ENCODE data around the gene DBH.
"Not testable (repeated sequence)": the region's sequence is repeated elsewhere in the genome, so short reads cannot be mapped to it uniquely, and the experiment has no call there.

The DBH gene

GRCh38 chr9:133670466-133670865 is 34.3 kb downstream of the DBH start:
- DNase-seq, result no peak

GRCh38 chr9:133671371-133671770 is 35.2 kb downstream of the DBH start:
- no peak for DNase-seq

- no peak for DNase-seq
Observed at GRCh38 chr9:133672503-133673257, 36.5 kb downstream of the DBH start.

- no peak for DNase-seq
Observed at GRCh38 chr9:133673258-133673655, 37.1 kb downstream of the DBH start.

GRCh38 chr9:133674091-133674490 is 37.9 kb downstream of the DBH start:
- no peak for DNase-seq

- DNase-seq, result not testable (repeated sequence)
Observed at GRCh38 chr9:133675796-133676195, 39.6 kb downstream of the DBH start.

- DNase-seq, result no peak
Observed at GRCh38 chr9:133676450-133676849, 40.3 kb downstream of the DBH start.

GRCh38 chr9:133677126-133678010 is 41.2 kb downstream of the DBH start:
- peak; percentile 61 for DNase-seq

- no peak for DNase-seq
Observed at GRCh38 chr9:133679056-133679455, 42.9 kb downstream of the DBH start.

GRCh38 chr9:133679466-133680061 is 43.4 kb downstream of the DBH start:
- DNase-seq, result no peak

- no peak for DNase-seq
Observed at GRCh38 chr9:133680250-133680975, 44.2 kb downstream of the DBH start.

- no peak for DNase-seq
Observed at GRCh38 chr9:133680976-133681657, 45.0 kb downstream of the DBH start.

GRCh38 chr9:133681658-133682306 is 45.6 kb downstream of the DBH start:
- no peak for DNase-seq

GRCh38 chr9:133682818-133683585 is 46.8 kb downstream of the DBH start:
- DNase-seq, result peak; percentile 14

- DNase-seq, result peak; percentile 75
Observed at GRCh38 chr9:133683586-133684120, 47.5 kb downstream of the DBH start.

GRCh38 chr9:133684121-133684935 is 48.2 kb downstream of the DBH start:
- no peak for DNase-seq

- DNase-seq, result no peak
Observed at GRCh38 chr9:133684936-133685361, 48.8 kb downstream of the DBH start.

GRCh38 chr9:133685653-133686609 is 49.8 kb downstream of the DBH start:
- no peak for DNase-seq

All from activated effector memory CD4-positive, alpha-beta T cell treated with Interleukin-2 at 50 U/mL for 16 hours (primary cell).